Measurements from ENCODE around the gene WDR4. TPM values are rescaled to one million over a fixed set of nuclear protein-coding genes. Genes with fewer than 3 reads are reported as not detected.
"Not testable (repeated sequence)": the region's sequence is repeated elsewhere in the genome, so short reads cannot be mapped to it uniquely, and the experiment has no call there.

WDR4 gene
- total and polyA plus RNA-seq, 2 donors, result 5.3 to 11.8 TPM

- Histone ChIP-seq H3K9me3 (ENCODE audit: control insufficient read depth in 2 of 2, insufficient read depth in 1 of 2, low read length in 1 of 2) (no peaks in the 10 kb centered on the region), H3K4me3 (ENCODE audit: low read length in 2 of 2) (no peak overlapping the region), H3K27me3 (ENCODE audit: control insufficient read depth in 2 of 2, insufficient read depth in 1 of 2, low read length in 1 of 2) (no peaks in the 10 kb centered on the region), H3K27ac (ENCODE audit: low read depth in 1 of 2, low read length in 1 of 2) (no peak overlapping the region), H3K36me3 (ENCODE audit: control insufficient read depth in 2 of 2, insufficient read depth in 2 of 2, low read length in 1 of 2) (peaks cover 38 to 53% of the 10 kb centered on the region in 2 donors), H3K4me1 (ENCODE audit: control insufficient read depth in 2 of 2, insufficient read depth in 2 of 2, low read length in 2 of 2) (peaks cover 0 to 15% of the 10 kb centered on the region in 2 donors)
- 81% methylated on average over 29 of the region's 29 CpGs for WGBS
- peak in 2 of 9 donors; percentile 24 to 49 for DNase-seq (ENCODE audit: low read depth in 6 of 9, low spot score in 9 of 9)
These were observed 39.8 kb downstream of the WDR4 start for GRCh38 chr21:42839271-42840231.

GRCh38 chr21:42838212-42838690 is 41.1 kb downstream of the WDR4 start:
- not testable (repeated sequence) for H3K27ac ChIP-seq (ENCODE audit: low read depth in 1 of 2, low read length in 1 of 2); H3K9me3 ChIP-seq (ENCODE audit: control insufficient read depth in 2 of 2, insufficient read depth in 1 of 2, low read length in 1 of 2); DNase-seq (ENCODE audit: low read depth in 6 of 9, low spot score in 9 of 9); H3K4me3 ChIP-seq (ENCODE audit: low read length in 2 of 2); H3K27me3 ChIP-seq (ENCODE audit: control insufficient read depth in 2 of 2, insufficient read depth in 1 of 2, low read length in 1 of 2)
- 96% methylated on average over 8 of the region's 8 CpGs for WGBS
- Histone ChIP-seq H3K36me3 (ENCODE audit: control insufficient read depth in 2 of 2, insufficient read depth in 2 of 2, low read length in 1 of 2) (peaks cover 29 to 45% of the 10 kb centered on the region in 2 donors), H3K4me1 (ENCODE audit: control insufficient read depth in 2 of 2, insufficient read depth in 2 of 2, low read length in 2 of 2) (peaks cover under 1 to 21% of the 10 kb centered on the region in 2 donors)

DNA sequence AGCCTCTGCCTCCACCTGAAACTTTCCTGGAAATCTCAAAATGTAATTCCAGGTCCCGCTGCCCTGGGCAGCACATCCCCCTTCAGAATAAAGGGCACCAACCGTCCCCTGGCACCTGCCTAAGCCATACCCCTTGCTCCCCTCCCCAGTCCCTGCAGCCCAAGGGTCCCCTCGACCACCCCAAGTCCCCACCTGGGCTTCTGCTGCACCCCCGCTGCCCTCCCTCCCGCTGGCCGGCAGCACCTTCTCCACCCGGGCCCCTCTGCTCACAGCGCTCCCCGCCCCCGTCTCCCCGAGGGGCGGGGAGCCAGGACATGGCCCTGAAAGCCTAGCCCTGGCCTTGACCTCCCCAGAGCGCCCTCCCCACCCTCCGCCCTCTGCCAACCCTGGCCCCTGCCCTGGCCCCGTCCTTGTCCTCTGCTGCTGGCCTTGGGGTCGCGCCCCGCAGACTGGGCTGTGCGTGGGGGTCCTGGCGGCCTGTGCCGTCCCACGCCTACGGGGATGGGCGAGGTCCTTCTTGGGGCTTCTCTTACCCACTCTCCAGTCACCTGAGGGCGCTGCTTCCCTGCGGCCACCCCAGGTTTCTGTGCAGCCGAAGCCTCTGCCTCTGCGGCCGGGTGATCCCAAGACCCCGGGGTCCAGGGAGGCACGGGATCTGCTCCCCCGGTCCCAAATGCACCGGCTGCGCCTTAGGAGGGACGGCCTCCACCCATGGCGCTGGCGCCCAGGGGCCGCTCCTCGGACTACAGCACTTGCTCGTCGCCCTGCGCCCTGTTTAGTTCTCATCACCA is 41.7 kb downstream of the WDR4 start:
- Histone ChIP-seq H3K27ac (ENCODE audit: low read depth in 1 of 2, low read length in 1 of 2) (no peak overlapping the region), H3K4me3 (ENCODE audit: low read length in 2 of 2) (no peak overlapping the region), H3K27me3 (ENCODE audit: control insufficient read depth in 2 of 2, insufficient read depth in 1 of 2, low read length in 1 of 2) (no peaks in the 10 kb centered on the region), H3K9me3 (ENCODE audit: control insufficient read depth in 2 of 2, insufficient read depth in 1 of 2, low read length in 1 of 2) (no peaks in the 10 kb centered on the region), H3K36me3 (ENCODE audit: control insufficient read depth in 2 of 2, insufficient read depth in 2 of 2, low read length in 1 of 2) (peaks cover 27 to 40% of the 10 kb centered on the region in 2 donors), H3K4me1 (ENCODE audit: control insufficient read depth in 2 of 2, insufficient read depth in 2 of 2, low read length in 2 of 2) (peaks cover 7 to 27% of the 10 kb centered on the region in 2 donors)
- 94% methylated on average over 42 of the region's 42 CpGs for WGBS
- no peak for DNase-seq (ENCODE audit: low read depth in 6 of 9, low spot score in 9 of 9)

GRCh38 chr21:42836767-42837301 is 42.5 kb downstream of the WDR4 start:
- Histone ChIP-seq H3K4me1 (ENCODE audit: control insufficient read depth in 2 of 2, insufficient read depth in 2 of 2, low read length in 2 of 2) (peaks cover 11 to 35% of the 10 kb centered on the region in 2 donors), H3K27ac (ENCODE audit: low read depth in 1 of 2, low read length in 1 of 2) (no peak overlapping the region), H3K9me3 (ENCODE audit: control insufficient read depth in 2 of 2, insufficient read depth in 1 of 2, low read length in 1 of 2) (no peaks in the 10 kb centered on the region), H3K36me3 (ENCODE audit: control insufficient read depth in 2 of 2, insufficient read depth in 2 of 2, low read length in 1 of 2) (peaks cover 23 to 33% of the 10 kb centered on the region in 2 donors), H3K27me3 (ENCODE audit: control insufficient read depth in 2 of 2, insufficient read depth in 1 of 2, low read length in 1 of 2) (no peaks in the 10 kb centered on the region), H3K4me3 (ENCODE audit: low read length in 2 of 2) (no peak overlapping the region)
- WGBS, result 85% methylated on average over 15 of the region's 15 CpGs
- DNase-seq (ENCODE audit: low read depth in 6 of 9, low spot score in 9 of 9), result peak in 2 of 9 donors; percentile 39 to 56

- Histone ChIP-seq H3K4me1 (ENCODE audit: control insufficient read depth in 2 of 2, insufficient read depth in 2 of 2, low read length in 2 of 2) (peaks cover 11 to 40% of the 10 kb centered on the region in 2 donors), H3K36me3 (ENCODE audit: control insufficient read depth in 2 of 2, insufficient read depth in 2 of 2, low read length in 1 of 2) (peaks cover 18 to 29% of the 10 kb centered on the region in 2 donors), H3K27me3 (ENCODE audit: control insufficient read depth in 2 of 2, insufficient read depth in 1 of 2, low read length in 1 of 2) (no peaks in the 10 kb centered on the region), H3K4me3 (ENCODE audit: low read length in 2 of 2) (no peak overlapping the region), H3K27ac (ENCODE audit: low read depth in 1 of 2, low read length in 1 of 2) (no peak overlapping the region), H3K9me3 (ENCODE audit: control insufficient read depth in 2 of 2, insufficient read depth in 1 of 2, low read length in 1 of 2) (no peaks in the 10 kb centered on the region)
- DNase-seq (ENCODE audit: low read depth in 6 of 9, low spot score in 9 of 9), result no peak
- WGBS, result 79% methylated on average over 3 of the region's 3 CpGs
These were observed 43.0 kb downstream of the WDR4 start for GRCh38 chr21:42836402-42836666.

DNA sequence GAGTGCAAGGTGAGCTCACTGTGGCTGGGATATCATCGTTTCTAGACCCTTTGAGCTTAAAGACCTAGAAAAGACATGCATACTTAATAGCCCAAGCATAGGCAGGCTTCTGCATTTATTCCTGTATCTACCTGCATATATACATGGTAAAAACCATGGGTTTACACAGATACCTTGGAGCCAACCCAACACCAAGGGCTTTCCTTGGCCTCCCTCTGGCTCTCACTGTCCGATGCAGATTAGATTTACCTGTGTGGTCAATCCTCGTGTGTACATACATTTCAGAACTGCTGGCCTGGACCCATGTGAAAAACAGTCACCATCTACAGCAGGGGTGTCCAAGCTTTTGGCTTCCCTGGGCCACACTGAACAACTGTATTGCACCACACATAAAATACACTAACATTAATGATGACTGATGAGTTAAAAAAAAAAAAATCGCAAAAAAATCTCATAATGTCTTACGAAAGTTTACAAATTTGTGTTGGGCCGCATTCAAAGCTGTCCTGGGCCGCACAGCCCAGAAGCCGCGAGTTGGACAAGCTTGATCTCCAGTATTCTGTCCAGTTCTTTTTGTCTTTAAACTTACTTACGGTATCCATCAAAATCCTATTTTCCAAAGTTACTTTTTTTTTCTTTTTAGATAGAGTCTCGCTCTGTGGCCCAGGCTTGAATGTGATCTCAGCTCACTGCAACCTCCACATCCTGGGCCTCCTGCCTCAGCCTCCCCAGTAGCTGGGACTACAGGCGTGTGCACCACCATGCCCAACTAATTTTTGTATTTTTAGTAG is 43.5 kb downstream of the WDR4 start:
- no peak overlapping the region for H3K4me3 ChIP-seq (ENCODE audit: low read length in 2 of 2)
- peaks cover 12 to 25% of the 10 kb centered on the region in 2 donors for H3K36me3 ChIP-seq (ENCODE audit: control insufficient read depth in 2 of 2, insufficient read depth in 2 of 2, low read length in 1 of 2)
- no peak for DNase-seq (ENCODE audit: low read depth in 6 of 9, low spot score in 9 of 9)
- no peaks in the 10 kb centered on the region for H3K9me3 ChIP-seq (ENCODE audit: control insufficient read depth in 2 of 2, insufficient read depth in 1 of 2, low read length in 1 of 2)
- peaks cover 11 to 44% of the 10 kb centered on the region in 2 donors for H3K4me1 ChIP-seq (ENCODE audit: control insufficient read depth in 2 of 2, insufficient read depth in 2 of 2, low read length in 2 of 2)
- no peak overlapping the region for H3K27ac ChIP-seq (ENCODE audit: low read depth in 1 of 2, low read length in 1 of 2)
- H3K27me3 ChIP-seq (ENCODE audit: control insufficient read depth in 2 of 2, insufficient read depth in 1 of 2, low read length in 1 of 2), result peaks cover 0 to 4% of the 10 kb centered on the region in 2 donors
- WGBS, result 86% methylated on average over 12 of the region's 12 CpGs

- H3K9me3 ChIP-seq (ENCODE audit: control insufficient read depth in 2 of 2, insufficient read depth in 1 of 2, low read length in 1 of 2), result no peaks in the 10 kb centered on the region
- H3K27me3 ChIP-seq (ENCODE audit: control insufficient read depth in 2 of 2, insufficient read depth in 1 of 2, low read length in 1 of 2), result peaks cover 0 to 6% of the 10 kb centered on the region in 2 donors
- WGBS, result 95% methylated on average over 6 of the region's 6 CpGs
- H3K36me3 ChIP-seq (ENCODE audit: control insufficient read depth in 2 of 2, insufficient read depth in 2 of 2, low read length in 1 of 2), result peaks cover 6 to 19% of the 10 kb centered on the region in 2 donors
- no peak overlapping the region for H3K27ac ChIP-seq (ENCODE audit: low read depth in 1 of 2, low read length in 1 of 2)
- DNase-seq (ENCODE audit: low read depth in 6 of 9, low spot score in 9 of 9), result no peak
- no peak overlapping the region for H3K4me3 ChIP-seq (ENCODE audit: low read length in 2 of 2)
- H3K4me1 ChIP-seq (ENCODE audit: control insufficient read depth in 2 of 2, insufficient read depth in 2 of 2, low read length in 2 of 2), result peaks cover 11 to 44% of the 10 kb centered on the region in 2 donors
These were observed 44.1 kb downstream of the WDR4 start for GRCh38 chr21:42835211-42835610.

DNA sequence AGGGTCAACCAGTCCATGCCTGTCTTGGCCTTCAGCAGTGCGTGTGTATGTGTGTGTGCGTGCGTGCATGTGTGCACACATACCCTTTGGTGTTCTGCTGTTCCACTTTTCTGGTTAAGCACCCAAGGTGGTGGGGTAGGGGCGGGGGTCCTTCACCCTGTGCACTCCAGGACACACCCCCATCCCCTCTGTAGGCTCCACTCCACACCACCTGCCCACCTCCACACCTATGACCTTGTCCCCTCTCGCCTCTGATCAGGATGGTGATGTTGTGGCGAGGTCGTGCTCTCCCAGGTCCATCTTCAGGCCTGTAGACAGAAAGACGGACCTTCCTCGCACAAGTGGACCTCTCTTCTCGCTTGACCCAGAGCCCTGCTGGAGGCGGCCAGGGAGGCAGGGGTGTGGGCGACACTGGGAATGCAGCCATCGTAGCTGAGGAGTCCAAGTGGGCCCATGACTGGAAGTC is 44.6 kb downstream of the WDR4 start:
- no peak for DNase-seq (ENCODE audit: low read depth in 6 of 9, low spot score in 9 of 9)
- no peak overlapping the region for H3K27ac ChIP-seq (ENCODE audit: low read depth in 1 of 2, low read length in 1 of 2)
- H3K4me1 ChIP-seq (ENCODE audit: control insufficient read depth in 2 of 2, insufficient read depth in 2 of 2, low read length in 2 of 2), result peaks cover 11 to 42% of the 10 kb centered on the region in 2 donors
- H3K36me3 ChIP-seq (ENCODE audit: control insufficient read depth in 2 of 2, insufficient read depth in 2 of 2, low read length in 1 of 2), result peaks cover 3 to 15% of the 10 kb centered on the region in 2 donors
- H3K4me3 ChIP-seq (ENCODE audit: low read length in 2 of 2), result no peak overlapping the region
- peaks cover 2 to 6% of the 10 kb centered on the region in 2 donors for H3K27me3 ChIP-seq (ENCODE audit: control insufficient read depth in 2 of 2, insufficient read depth in 1 of 2, low read length in 1 of 2)
- no peaks in the 10 kb centered on the region for H3K9me3 ChIP-seq (ENCODE audit: control insufficient read depth in 2 of 2, insufficient read depth in 1 of 2, low read length in 1 of 2)
- 96% methylated on average over 13 of the region's 13 CpGs for WGBS
